Globus pallidus (tissue), 1 donor: Measurements from ENCODE around the gene DLG5.

ENCODE experiments used
- DNase-seq: peaks from one replicate; pipeline ENCODE4 v3.0.0-alpha.2; 2015; ENCODE audit warnings: low spot score

DLG5 gene

GRCh38 chr10:77892021-77892739 is 34.4 kb downstream of the DLG5 start:
- DNase-seq, result no peak

DNA sequence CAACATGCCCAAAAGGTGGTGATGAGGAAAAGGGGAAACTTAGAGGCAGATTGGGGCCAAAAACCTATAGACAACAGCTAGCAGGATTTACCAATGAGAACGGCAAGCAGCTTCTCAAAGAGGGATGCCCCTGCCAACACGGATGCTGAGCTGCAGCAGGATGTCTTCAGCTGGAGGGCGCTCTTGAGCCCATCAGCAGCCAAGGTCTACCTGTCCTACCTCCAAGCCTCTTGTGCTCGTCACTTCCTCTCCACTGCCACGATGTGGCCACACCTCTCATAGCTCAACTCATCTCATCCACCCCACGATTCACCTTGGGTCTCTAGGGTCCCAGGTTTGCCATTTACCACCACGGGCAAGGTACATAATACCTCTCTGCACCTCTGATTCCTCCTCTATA is 36.5 kb downstream of the DLG5 start:
- DNase-seq, result no peak

- DNase-seq, result peak; percentile 83
Measured at GRCh38 chr10:77889277-77889903, 37.2 kb downstream of the DLG5 start.

DNA sequence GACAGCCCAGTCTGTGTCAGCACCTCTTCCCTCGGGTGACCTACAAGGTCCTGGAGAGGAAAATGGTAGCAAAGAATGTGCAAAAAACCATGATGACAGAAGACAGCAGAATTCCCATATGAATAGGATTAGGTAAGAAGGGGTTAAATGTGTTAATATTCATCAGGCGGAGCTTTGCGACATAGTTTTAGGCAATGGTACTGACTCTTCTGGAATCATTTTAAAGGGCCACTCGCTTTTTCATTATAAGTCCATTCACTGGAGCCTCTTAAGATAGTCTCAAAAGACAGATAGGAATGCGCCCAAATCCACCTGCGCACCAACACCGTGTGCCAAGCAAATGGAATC is 38.2 kb downstream of the DLG5 start:
- no peak for DNase-seq

- peak; percentile 42 for DNase-seq
Measured at GRCh38 chr10:77887631-77888355, 38.8 kb downstream of the DLG5 start.

- no peak for DNase-seq
Measured at GRCh38 chr10:77886795-77887355, 39.7 kb downstream of the DLG5 start.

DNA sequence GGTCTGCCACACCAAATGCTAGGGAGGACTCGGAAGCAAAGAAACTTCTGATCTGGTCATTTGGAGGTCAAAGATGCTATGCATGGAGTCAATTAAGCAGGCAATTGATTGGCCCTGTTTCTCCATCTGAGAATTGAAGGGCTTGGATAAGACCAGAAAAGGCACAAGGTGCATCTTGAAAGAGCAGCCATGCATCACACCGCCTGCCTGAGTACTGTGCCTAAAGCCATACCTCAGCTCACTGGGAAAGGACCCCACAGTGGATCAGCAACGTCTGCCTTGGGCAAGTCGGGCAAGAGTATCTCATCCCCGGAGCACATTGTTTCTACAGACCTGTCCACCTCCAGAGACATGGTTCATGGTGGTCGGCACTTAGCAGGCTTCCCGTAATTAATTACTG is 42.4 kb downstream of the DLG5 start:
- no peak for DNase-seq

- no peak for DNase-seq
Measured at GRCh38 chr10:77881636-77882035, 44.9 kb downstream of the DLG5 start.

DNA sequence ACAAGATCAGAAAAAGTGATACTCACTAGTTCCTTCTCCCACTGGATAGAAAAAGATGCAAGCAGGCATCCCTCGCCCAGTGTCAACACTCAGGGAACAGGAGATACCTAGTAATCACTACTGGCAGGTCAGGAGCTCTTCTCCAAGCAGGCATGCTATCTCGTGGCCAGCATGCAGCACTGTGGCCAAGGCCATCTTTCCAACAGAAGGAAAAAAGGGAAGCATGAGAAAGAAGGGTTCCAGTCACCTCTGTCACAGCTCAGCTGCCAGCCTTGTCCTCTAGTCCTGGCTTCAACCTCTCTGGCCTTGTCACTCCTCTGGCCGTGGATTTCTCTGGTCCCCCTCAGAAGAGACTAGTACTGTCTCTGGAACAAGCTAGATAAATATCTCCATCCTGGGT is 45.3 kb downstream of the DLG5 start:
- DNase-seq, result no peak

GRCh38 chr10:77879710-77880109 is 46.8 kb downstream of the DLG5 start:
- DNase-seq, result no peak

DNA sequence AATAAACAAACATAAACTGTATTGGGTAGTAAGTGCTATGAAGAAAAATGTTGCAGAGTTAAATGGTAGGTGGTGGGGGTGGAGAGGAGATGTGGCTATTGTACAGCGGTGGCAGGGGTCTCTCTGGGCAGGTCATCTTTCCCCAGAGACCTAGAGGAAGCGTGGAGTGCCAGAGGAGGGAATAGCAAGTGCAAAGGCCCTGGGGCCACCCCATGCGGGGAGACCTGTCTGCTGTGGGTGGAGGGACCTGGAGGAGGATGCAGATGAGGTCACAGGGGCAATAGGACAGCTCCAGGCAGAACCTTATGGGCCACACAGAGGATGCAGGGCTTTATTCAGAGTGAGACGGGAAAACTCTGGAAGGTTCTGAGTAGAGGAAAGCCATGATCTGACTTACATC is 47.5 kb downstream of the DLG5 start:
- DNase-seq, result no peak

GRCh38 chr10:77877441-77878344 is 48.9 kb downstream of the DLG5 start:
- DNase-seq, result no peak

- no peak for DNase-seq
Measured at GRCh38 chr10:77875730-77876129, 50.8 kb downstream of the DLG5 start.

GRCh38 chr10:77874872-77875271 is 51.7 kb downstream of the DLG5 start:
- no peak for DNase-seq

DNA sequence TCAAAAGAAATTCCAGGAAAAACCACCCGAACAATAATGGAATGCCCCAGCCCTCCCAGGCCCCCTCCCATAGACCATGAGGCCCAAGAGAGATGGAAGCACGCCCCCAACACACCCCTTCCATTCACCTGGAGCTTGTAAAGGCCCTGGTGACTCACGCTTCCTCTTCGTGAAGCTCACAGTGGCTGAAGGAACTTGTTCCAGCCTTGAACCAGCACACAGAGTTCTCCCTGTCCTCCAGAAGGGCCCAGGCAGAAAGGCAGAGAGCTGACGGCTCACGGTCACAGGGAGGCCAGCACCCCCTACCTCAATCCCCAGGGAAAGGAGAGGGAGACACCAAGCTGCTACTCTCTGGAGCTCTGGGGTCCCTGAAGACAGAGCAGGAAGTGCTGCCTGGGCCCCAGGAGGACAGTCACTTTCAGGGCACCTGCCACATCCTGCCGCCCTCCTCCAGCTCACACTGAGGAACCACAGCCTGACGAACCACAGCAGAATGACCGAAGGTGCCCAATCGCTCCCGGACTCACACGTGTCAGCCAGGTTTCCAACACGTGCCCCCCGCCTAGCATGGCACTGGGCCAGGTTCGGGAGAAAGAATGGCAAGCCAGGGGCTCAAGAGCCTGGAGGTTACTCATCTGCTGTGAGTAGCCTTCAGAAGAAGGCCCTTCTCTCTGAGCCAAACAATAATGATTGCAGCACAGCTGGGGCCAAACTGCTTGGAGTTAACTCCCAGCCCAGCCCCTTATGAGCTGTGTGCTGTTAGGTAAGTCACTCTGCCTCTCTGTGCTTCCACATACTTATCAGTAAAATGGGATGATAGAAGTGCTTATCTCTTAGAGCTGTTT is 52.8 kb downstream of the DLG5 start:
- no peak for DNase-seq

- no peak for DNase-seq
Measured at GRCh38 chr10:77872947-77873535, 53.5 kb downstream of the DLG5 start.

DNA sequence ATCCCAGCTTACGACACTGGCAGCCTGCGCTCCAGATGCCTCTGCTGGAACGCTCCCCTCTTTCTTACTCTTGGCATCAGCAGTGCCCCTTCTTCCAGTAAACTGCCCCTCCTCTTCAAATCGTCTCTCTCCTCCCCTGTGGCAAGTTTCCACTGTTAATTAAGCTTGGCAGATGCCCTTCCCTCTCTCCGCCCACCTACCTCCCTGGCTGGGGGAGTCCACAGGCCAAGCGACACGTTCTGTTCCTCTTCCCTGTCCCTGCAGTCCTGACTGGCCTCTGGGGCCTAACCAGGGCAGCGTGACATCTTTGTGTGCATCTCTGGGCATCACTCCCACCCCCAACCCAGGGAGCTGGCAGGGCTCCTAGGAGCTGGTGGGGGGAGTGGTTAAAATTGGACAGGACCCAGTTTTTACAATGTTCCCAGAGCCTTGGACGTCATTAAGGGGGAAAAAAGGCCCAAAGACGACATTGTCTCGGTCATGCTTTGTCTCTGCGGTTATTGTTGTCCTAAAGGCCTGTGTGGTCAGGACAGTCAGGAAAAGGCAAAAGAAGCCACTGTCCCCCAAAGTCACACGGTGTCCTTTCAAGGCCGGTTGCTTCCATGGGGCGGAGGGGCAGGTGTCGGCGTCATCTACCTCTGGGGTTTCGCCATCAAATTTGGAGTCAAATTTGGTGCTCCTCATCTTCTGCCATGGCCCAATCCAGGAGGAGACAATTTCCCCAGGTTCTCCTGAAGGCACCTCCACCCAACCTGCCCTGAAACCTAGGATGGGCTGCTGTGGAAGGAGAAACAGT is 54.2 kb downstream of the DLG5 start:
- DNase-seq, result peak; percentile 90

- DNase-seq, result no peak
Measured at GRCh38 chr10:77869626-77870420, 56.7 kb downstream of the DLG5 start.

GRCh38 chr10:77868523-77868922 is 58.0 kb downstream of the DLG5 start:
- DNase-seq, result no peak
